Measurements from ENCODE around the gene UBE2E2. TPM values are rescaled to one million over a fixed set of nuclear protein-coding genes. Genes with fewer than 3 reads are reported as not detected.
"Not testable (repeated sequence)": the region's sequence is repeated elsewhere in the genome, so short reads cannot be mapped to it uniquely, and the experiment has no call there.

The UBE2E2 gene
- total RNA-seq, 2 donors from 2014 or later: 5.0 to 7.6 TPM

GRCh38 chr3:23611737-23612295 lies 408.7 kb downstream of the UBE2E2 start:
- H3K9me3 ChIP-seq (ENCODE audit: control insufficient read depth, low read length, poor library complexity, severe bottlenecking): no peaks in the 10 kb centered on the region
- Mint-ChIP-seq H3K4me1 (peaks cover 2% of the 10 kb centered on the region), H3K27me3 (peaks cover 8% of the 10 kb centered on the region), H3K27ac (no peak overlapping the region), H3K36me3 (ENCODE audit: low read depth) (no peaks in the 10 kb centered on the region), H3K4me3 (no peak overlapping the region)
- DNase-seq (no peak), ATAC-seq (no peak)

GRCh38 chr3:23612296-23612891 lies 409.3 kb downstream of the UBE2E2 start:
- H3K36me3 Mint-ChIP-seq (ENCODE audit: low read depth): no peaks in the 10 kb centered on the region

GRCh38 chr3:23615068-23615467 lies 411.9 kb downstream of the UBE2E2 start:
- Mint-ChIP-seq H3K4me1 (peaks cover 2% of the 10 kb centered on the region), H3K4me3 (no peak overlapping the region), H3K27ac (no peak overlapping the region), H3K27me3 (no peaks in the 10 kb centered on the region), H3K36me3 (ENCODE audit: low read depth) (no peaks in the 10 kb centered on the region)
- H3K9me3 ChIP-seq (ENCODE audit: control insufficient read depth, low read length, poor library complexity, severe bottlenecking): no peaks in the 10 kb centered on the region
- no peak for ATAC-seq
- no peak for DNase-seq

More at GRCh38 chr3:23612296-23612891, 409.3 kb downstream of the UBE2E2 start:
- no peaks in the 10 kb centered on the region for H3K9me3 ChIP-seq (ENCODE audit: control insufficient read depth, low read length, poor library complexity, severe bottlenecking)
- no peak overlapping the region for H3K4me3 Mint-ChIP-seq
- no peak for DNase-seq
- no peak overlapping the region for H3K27ac Mint-ChIP-seq
- H3K27me3 Mint-ChIP-seq: peaks cover 8% of the 10 kb centered on the region
- no peak for ATAC-seq
- H3K4me1 Mint-ChIP-seq: peaks cover 2% of the 10 kb centered on the region

- ATAC-seq; H3K9me3 ChIP-seq (ENCODE audit: control insufficient read depth, low read length, poor library complexity, severe bottlenecking); H3K4me3 Mint-ChIP-seq; H3K27ac Mint-ChIP-seq; H3K4me1 Mint-ChIP-seq; H3K27me3 Mint-ChIP-seq; H3K36me3 Mint-ChIP-seq (ENCODE audit: low read depth); DNase-seq: not testable (repeated sequence)
Measured at GRCh38 chr3:23618475-23618874, 415.3 kb downstream of the UBE2E2 start.

GRCh38 chr3:23619705-23620637 lies 416.8 kb downstream of the UBE2E2 start:
- Mint-ChIP-seq H3K4me1 (no peaks in the 10 kb centered on the region), H3K27ac (no peak overlapping the region), H3K4me3 (no peak overlapping the region), H3K27me3 (no peaks in the 10 kb centered on the region), H3K36me3 (ENCODE audit: low read depth) (no peaks in the 10 kb centered on the region)
- H3K9me3 ChIP-seq (ENCODE audit: control insufficient read depth, low read length, poor library complexity, severe bottlenecking): no peaks in the 10 kb centered on the region
- DNase-seq (no peak), ATAC-seq (no peak)

- no peak overlapping the region for H3K27ac Mint-ChIP-seq
- no peaks in the 10 kb centered on the region for H3K4me1 Mint-ChIP-seq
- H3K27me3 Mint-ChIP-seq: no peaks in the 10 kb centered on the region
- ATAC-seq: no peak
- no peak for DNase-seq
- H3K9me3 ChIP-seq (ENCODE audit: control insufficient read depth, low read length, poor library complexity, severe bottlenecking): no peaks in the 10 kb centered on the region
- no peaks in the 10 kb centered on the region for H3K36me3 Mint-ChIP-seq (ENCODE audit: low read depth)
- no peak overlapping the region for H3K4me3 Mint-ChIP-seq
Measured at GRCh38 chr3:23620638-23621015, 417.5 kb downstream of the UBE2E2 start.

GRCh38 chr3:23623844-23624243 lies 420.7 kb downstream of the UBE2E2 start:
- no peaks in the 10 kb centered on the region for H3K27me3 Mint-ChIP-seq
- H3K4me3 Mint-ChIP-seq: no peak overlapping the region
- H3K36me3 Mint-ChIP-seq (ENCODE audit: low read depth): no peaks in the 10 kb centered on the region
- ATAC-seq (no peak), DNase-seq (no peak)
- H3K4me1 Mint-ChIP-seq: no peaks in the 10 kb centered on the region
- no peaks in the 10 kb centered on the region for H3K9me3 ChIP-seq (ENCODE audit: control insufficient read depth, low read length, poor library complexity, severe bottlenecking)
- no peak overlapping the region for H3K27ac Mint-ChIP-seq

GRCh38 chr3:23624305-23624704 lies 421.2 kb downstream of the UBE2E2 start:
- H3K27ac Mint-ChIP-seq: no peak overlapping the region
- DNase-seq (no peak), ATAC-seq (no peak)
- H3K27me3 Mint-ChIP-seq: no peaks in the 10 kb centered on the region
- no peaks in the 10 kb centered on the region for H3K9me3 ChIP-seq (ENCODE audit: control insufficient read depth, low read length, poor library complexity, severe bottlenecking)
- no peak overlapping the region for H3K4me3 Mint-ChIP-seq
- no peaks in the 10 kb centered on the region for H3K36me3 Mint-ChIP-seq (ENCODE audit: low read depth)
- no peaks in the 10 kb centered on the region for H3K4me1 Mint-ChIP-seq

GRCh38 chr3:23626442-23626841 lies 423.3 kb downstream of the UBE2E2 start:
- ATAC-seq: no peak
- no peaks in the 10 kb centered on the region for H3K27me3 Mint-ChIP-seq

GRCh38 chr3:23629181-23629894 lies 426.2 kb downstream of the UBE2E2 start:
- Mint-ChIP-seq H3K4me1 (no peaks in the 10 kb centered on the region), H3K36me3 (ENCODE audit: low read depth) (no peaks in the 10 kb centered on the region), H3K27me3 (no peaks in the 10 kb centered on the region), H3K27ac (no peak overlapping the region), H3K4me3 (no peak overlapping the region)
- no peak for ATAC-seq
- DNase-seq: no peak
- H3K9me3 ChIP-seq (ENCODE audit: control insufficient read depth, low read length, poor library complexity, severe bottlenecking): no peaks in the 10 kb centered on the region

More at GRCh38 chr3:23626442-23626841, 423.3 kb downstream of the UBE2E2 start:
- H3K9me3 ChIP-seq (ENCODE audit: control insufficient read depth, low read length, poor library complexity, severe bottlenecking): no peaks in the 10 kb centered on the region
- Mint-ChIP-seq H3K36me3 (ENCODE audit: low read depth) (no peaks in the 10 kb centered on the region), H3K27ac (no peak overlapping the region), H3K4me3 (no peak overlapping the region), H3K4me1 (no peaks in the 10 kb centered on the region)
- no peak for DNase-seq

GRCh38 chr3:23633261-23633960 lies 430.3 kb downstream of the UBE2E2 start:
- no peaks in the 10 kb centered on the region for H3K9me3 ChIP-seq (ENCODE audit: control insufficient read depth, low read length, poor library complexity, severe bottlenecking)

GRCh38 chr3:23637339-23637738 lies 434.2 kb downstream of the UBE2E2 start:
- H3K36me3 Mint-ChIP-seq (ENCODE audit: low read depth): no peaks in the 10 kb centered on the region
- H3K9me3 ChIP-seq (ENCODE audit: control insufficient read depth, low read length, poor library complexity, severe bottlenecking): no peaks in the 10 kb centered on the region
- peaks cover 9% of the 10 kb centered on the region for H3K27me3 Mint-ChIP-seq
- ATAC-seq (no peak), DNase-seq (no peak)
- no peak overlapping the region for H3K27ac Mint-ChIP-seq
- no peak overlapping the region for H3K4me3 Mint-ChIP-seq
- H3K4me1 Mint-ChIP-seq: no peaks in the 10 kb centered on the region

More at GRCh38 chr3:23633261-23633960, 430.3 kb downstream of the UBE2E2 start:
- no peaks in the 10 kb centered on the region for H3K36me3 Mint-ChIP-seq (ENCODE audit: low read depth)
- no peak overlapping the region for H3K4me3 Mint-ChIP-seq
- H3K27ac Mint-ChIP-seq: no peak overlapping the region
- ATAC-seq (no peak), DNase-seq (no peak)
- no peaks in the 10 kb centered on the region for H3K27me3 Mint-ChIP-seq
- H3K4me1 Mint-ChIP-seq: no peaks in the 10 kb centered on the region
